GM18526 (cell line): ENCODE measurements around the gene IRF8.

ENCODE experiments used
- POLR2A ChIP-seq: IDR thresholded peaks from 3 replicates; pipeline ENCODE4 v1.6.1; 2011; ENCODE audit not compliant: insufficient read length; ENCODE audit errors: extremely low read depth

The IRF8 gene

DNA sequence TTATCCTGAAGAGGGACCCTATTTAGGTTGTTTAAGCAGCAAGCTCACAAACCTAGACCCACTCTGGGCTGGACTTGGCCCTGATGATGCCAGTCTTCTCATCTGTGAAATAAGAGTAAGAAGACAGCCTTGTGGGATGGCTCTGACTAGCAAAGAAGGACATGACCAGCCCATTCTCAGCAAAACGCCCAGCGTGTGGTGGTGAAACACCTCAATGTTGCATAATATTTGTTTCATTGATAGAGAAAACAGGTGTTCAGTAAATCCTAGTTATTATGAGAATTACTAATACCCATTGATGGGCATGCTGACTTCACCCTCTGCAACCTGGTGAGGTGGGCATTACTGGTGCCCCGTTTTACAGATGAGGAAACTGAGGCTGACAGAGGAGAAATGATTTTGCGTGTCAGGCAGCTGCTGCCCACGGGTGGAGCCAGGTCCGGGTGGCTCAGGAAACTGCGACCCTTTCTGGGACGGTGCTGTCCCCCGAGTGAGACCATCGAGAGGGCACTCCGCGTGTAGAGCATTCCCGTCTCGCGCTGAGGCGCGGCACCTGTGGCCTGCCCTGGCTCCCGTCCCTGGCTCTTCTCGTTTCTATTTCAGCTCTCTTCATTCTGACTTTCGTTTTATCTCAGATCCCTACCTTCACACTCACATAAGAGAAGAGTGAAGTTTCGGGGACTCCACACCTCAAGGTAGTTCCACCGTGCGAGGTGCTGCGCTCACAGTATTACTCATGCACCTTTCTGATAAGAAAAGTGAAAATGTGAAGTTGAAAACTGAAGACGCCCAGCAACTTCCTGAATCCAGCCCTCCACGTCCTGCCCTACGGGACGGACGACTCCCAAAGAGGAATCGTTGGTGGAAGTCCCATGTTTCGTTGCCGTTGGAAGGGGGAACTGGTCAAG is 48.5 kb downstream of the IRF8 start:
- no peak for TF ChIP-seq POLR2A

DNA sequence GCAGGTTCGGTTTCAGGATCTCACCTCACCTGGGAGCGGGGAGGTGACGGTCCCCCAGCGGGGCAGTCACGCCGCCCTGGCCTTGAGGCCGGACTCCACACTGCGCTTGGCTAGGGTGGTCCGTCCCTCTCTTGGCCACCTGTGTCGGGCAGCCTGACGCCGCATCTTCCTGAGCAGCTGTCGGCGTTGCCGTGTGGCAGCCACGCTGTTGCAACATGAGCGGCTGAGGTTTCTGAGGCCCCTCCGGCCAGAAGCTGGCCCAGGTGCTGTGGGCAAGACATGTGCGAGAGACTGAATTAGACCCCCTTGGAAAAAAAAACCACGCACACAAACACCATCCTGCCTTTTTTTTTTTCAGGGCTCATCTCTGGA is 49.2 kb downstream of the IRF8 start:
- no peak for TF ChIP-seq POLR2A

DNA sequence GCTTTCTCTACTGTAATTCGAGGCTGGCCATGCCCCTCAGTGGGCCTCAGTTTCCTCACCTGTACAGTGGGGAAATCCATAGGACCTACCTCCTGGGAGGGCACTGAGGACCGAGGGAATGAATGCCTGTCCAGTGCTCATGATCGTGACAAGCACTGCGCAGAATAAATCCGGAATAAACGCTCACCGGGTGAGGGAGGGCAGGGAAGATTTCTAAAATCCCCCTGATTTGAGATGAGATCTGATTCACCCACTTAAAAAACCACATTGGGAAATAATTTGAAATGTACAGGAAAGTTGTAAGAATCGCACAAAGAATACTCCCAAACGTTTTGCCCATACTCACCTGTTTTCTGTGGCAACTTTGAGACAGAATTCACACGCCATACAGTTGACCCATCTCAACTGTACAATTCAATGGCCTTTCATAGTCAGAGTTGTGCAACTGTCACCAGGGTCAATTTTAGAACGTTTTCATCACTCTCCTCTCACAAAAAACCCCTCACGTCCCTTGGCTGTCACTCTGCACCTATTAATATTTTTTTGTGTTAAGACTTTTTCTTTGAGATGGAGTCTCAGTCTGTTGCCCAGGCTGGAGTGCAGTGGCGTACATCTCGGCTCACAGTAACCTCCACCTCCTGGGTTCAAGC is 49.8 kb downstream of the IRF8 start:
- no peak for TF ChIP-seq POLR2A

DNA sequence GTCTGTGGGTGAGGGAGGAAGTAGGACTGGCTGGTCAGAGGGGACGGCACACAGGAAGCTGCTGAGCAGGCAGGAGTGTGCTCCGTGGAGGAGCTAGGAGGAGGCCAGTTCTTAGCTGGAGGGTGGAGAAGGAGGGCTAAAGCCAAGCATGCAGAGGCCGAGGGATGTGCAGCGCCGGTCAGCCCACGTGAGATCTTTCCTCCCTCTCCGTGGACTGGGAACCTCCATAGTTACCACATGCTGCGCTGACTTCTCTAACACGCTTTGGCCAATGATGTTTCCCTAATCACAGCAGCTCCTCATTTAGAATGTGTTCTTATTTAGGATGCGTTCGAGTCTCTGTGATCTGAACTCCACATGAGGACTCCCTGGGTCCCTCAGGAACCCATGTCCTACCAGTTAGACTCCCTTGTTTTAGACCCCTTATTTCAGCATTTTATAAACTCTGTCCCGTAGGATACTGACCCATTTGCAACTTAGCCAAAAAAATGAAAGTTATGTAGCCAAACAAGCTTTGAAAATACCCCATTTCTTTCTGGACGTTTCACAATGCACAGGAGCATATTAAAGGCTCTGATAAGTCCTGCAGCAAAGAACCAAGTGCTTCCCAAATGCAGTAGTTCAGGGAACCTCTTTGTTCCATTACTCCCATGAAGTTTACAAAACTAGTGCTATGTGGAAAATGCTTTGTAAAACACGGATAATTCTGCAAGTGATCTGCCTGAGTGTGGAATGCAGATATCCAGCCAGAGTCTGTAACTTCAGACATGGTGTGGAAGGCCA is 51.4 kb downstream of the IRF8 start:
- no peak for TF ChIP-seq POLR2A

DNA sequence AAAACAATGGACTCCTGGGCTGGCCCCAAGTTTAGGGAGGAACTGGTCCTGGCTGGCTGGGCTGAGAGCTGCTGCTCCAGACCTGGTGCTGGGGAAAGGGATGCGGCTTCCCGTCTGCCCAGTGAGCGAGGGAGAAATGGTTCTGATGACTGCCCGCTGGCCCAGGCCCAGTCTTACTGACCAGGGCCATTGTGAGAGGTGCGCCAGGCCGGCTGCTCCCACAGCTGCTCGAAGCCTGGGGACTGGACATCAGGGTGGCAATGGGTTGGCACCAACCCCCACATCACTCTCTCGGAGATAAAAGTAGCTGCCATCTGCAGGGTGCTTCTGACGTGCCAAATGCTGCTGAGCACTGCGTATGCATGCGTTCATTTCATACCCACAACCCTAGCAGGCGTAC is 53.2 kb downstream of the IRF8 start:
- TF ChIP-seq POLR2A = no peak

DNA sequence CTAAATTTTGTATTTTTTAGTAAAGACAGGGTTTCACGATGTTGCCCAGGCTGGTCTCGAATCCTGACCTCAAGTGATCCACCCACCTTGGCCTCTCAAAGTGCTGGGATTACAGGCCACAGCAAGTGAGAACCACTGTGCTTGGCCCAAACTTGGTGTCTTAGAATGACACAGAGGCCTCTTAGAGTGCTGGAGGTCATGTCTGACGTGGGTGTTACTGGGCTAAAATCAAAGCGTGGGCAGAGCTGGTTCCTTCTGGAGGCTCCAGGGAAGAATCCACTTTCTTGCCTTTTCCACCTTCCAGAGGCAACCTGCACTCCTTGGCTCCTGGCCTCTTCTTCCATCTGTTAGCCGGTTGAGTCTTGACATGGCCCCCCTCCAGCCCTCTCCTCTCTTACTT is 53.8 kb downstream of the IRF8 start:
- TF ChIP-seq POLR2A = no peak

DNA sequence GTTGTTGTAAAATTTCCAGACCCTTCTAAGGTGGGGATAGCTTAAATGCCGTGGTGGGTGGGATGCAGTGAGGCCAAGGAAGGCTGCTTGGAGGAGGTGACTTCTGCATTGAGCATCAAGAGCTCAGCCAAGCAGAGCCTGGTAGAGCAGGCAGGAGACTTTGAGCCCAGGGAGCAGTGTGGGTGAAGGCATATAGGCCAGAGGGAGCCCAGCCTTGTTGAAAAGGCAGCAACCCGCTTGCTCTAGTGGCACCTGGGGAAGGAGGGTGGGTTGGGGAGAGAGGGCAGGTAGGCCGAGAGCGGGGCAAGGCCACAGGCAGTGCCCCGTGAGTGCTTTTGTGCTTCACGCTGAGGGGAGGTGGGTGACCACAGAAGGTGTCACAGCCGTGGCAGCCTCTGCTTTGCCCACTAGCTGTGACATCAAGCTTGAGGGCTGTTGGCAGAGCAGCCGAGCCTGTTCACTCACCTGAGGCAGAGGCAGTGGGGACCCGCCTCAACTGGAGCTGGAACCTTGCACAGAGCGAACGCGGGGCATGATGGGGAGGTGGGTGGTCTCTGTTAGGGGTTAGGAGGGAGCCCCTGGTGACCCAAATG is 56.1 kb downstream of the IRF8 start:
- TF ChIP-seq POLR2A = no peak

DNA sequence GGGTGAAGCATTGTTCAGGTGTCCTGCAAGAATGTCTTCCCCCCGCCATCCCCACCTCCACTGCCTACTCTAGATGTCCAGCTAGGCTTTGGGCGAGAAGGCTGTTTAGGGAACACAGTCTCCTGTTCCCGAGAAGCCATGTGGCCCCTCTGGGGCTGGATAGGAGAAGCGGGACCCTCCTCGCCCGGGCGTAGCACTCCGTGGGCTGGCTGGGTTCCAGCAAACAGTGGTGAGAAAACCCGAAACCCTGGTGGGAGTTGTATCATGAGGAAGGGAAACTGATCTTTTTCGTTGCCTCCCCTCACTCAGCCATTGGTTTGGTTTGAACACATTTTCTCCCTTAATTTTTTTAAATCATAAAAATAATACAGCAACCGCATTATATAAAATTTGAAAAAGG is 56.6 kb downstream of the IRF8 start:
- TF ChIP-seq POLR2A = no peak

DNA sequence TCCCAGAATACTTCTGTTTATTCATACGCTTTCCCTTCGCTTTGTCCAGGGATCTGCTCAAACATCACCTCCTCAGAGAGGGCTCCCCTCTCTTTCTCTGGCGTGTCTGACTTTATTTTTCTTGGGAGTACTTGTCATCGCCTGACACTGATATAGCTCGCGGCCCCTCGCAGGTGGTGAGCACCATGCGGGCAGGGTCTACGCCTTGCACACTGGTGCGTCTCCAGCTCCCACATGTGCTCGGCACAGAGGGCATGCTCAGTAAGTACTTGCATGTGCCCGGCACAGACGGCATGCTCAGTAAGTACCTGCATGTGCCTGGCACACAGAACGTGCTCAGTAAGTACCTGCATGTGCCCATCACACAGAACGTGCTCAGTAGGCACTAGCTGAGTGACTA is 57.5 kb downstream of the IRF8 start:
- TF ChIP-seq POLR2A = no peak

DNA sequence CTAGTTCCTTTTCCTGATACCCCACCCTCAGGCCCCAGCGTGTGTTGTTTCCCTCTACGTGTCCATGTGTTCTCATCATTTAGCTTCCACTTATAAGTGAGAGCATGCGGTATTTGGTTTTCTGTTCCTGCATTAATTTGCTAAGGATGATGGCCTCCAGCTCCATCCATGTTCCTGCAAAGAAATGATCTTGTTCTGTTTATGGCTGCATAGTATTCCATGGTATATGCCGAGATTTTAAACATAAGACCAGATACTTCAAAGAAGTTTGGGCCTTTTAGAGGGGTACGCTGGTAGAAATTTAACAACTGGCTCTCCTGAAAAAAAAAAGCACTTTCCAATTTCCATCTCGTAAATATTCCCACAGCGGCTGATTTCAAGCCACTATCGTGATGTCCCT is 59.8 kb downstream of the IRF8 start:
- no peak for TF ChIP-seq POLR2A

DNA sequence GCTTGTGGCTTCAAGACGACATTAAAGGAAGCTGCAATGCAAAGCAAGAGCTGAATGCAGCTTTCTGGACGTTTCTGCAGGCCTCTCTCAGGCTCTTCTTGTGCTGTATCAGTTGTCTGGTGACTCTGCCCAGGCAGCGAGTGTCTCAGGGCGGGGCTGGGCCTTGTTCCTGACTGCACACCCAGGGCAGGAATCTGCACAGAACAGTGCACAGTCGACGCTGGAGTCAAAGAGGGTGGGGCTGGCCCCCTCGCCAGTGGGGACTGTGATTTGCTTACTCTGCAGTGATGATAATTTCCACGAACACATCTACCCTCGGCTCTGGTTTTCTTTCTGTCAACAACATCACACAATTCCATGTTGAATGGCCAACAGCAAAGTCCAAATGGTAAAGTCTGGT is 60.7 kb downstream of the IRF8 start:
- TF ChIP-seq POLR2A = no peak

DNA sequence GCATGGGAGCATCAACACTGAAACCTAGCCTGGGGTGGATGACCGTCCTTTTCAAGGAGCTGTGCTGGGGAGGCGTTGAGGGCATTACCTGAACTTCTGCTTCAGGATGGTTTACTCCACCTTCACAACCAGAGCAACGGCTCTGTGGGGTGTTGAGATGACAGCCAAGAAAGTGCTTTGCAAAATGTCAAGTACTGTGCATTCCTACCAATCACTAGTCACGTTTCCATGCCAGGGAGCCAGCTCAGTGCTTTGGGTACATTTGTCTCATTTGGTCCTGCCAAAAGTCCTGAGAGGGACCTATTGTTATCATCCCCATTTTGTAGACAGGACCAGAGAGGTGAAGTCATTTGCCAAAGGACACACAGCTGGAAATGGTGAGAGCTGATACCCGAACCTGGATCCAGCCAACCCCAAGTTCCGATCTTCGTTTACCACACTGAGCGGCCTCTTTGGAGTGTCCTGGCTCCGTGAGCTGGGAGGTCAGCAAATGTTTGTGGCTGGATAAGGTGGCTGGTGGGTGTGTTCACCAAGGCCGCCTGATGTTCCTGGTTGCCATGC is 61.6 kb downstream of the IRF8 start:
- no peak for TF ChIP-seq POLR2A

DNA sequence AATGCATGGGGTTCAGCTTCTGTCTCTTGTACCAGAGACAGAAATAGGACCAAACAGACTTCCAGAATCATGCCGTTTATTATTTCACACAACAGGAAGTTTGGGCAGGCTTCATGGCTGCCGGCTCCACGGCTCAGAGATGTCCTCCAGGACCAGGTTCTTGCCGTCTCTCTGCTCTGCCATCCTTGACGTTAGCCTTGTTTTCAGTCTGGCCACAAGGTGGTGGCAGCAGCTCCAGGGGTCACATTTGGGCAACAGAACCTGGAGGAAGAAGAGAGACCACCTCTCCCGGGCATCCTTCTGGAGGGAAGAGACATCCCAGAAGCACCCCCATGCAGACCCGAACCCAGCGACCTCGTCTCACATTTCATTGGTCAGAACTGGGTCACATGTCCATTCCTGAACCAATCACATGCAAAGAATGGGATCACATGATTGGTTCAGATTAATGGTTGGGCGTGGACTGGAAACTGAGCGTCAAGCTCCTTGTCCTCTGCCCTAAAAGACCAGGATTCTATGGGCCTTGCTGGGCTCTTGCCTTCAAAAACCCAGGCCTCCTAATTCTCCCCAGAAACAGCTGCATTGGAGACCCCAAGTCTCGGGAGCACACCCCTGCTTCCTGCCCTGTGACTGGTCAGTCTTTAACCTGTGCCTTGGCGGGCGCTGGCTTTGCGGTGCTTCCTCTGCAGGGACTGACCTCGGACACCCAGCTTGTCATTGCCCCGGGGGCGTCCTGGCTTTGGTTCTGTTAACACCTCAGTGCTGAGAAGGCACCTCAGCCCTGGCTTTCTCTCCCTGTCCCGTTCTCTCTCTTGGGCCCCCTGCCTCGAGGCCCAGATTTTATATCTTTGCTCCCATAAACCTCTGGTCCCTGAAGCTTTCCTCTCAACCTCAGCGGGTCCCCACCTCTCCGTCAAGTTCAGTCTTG is 63.3 kb downstream of the IRF8 start:
- no peak for TF ChIP-seq POLR2A

DNA sequence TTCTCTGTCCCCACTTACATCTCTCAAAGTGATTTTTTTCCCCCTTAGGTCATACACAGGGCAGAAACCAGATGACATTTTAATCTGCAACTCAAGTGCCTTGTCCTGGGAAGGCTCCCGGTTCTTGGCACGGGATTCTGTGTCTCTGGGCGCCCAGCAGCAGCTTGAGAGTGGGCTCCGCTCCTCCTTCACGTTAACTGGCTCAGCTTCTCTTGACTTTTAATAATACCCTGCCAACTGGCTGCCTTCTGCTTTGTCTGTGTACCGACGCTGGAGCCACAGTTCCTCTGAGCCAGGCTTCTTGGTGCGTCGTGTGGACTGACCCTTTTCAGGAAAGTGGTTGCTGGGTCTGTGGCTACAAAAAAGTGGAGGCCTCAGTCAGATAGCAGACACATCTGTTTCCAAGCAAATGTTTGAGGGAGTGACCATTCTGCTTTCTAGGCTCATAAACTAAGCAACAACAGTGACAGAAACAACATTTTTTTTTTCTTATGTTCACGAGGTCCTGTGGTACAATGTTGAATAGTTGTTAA is 64.9 kb downstream of the IRF8 start:
- TF ChIP-seq POLR2A = no peak
